ENCODE measurements around the gene KRTAP2-4.

KRTAP2-4 gene

DNA sequence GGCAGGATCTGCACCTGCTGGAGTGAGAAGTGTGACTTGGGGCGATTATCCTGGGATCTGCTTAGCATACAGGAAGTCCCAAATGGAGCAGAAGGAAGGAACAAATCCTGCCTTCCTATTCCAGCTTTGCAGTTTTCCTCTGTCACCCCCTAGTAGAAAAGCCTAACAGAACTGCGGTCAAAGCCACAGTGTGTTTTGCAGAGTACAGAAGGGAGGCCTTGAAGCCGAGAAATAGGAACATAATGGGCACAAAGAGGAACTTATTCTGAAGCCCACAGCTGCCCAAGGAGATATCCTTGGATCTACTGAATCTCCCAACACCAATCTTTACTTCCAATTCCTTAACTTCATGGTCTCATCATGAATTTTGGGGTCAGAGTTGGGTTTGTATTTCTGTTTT lies 47.1 kb downstream of the KRTAP2-4 start:
- H3K27me3 ChIP-seq (replicated peaks; ENCODE audit: control insufficient read depth, insufficient read depth, low read length), result no peaks in the 10 kb centered on the region
- no peaks in the 10 kb centered on the region for H3K36me3 ChIP-seq (ENCODE audit: control insufficient read depth, insufficient read depth, low read length)
- no peak overlapping the region for H3K4me3 ChIP-seq (replicated peaks; ENCODE audit: low read depth, low read length)
- TF ChIP-seq, protein P1, sequence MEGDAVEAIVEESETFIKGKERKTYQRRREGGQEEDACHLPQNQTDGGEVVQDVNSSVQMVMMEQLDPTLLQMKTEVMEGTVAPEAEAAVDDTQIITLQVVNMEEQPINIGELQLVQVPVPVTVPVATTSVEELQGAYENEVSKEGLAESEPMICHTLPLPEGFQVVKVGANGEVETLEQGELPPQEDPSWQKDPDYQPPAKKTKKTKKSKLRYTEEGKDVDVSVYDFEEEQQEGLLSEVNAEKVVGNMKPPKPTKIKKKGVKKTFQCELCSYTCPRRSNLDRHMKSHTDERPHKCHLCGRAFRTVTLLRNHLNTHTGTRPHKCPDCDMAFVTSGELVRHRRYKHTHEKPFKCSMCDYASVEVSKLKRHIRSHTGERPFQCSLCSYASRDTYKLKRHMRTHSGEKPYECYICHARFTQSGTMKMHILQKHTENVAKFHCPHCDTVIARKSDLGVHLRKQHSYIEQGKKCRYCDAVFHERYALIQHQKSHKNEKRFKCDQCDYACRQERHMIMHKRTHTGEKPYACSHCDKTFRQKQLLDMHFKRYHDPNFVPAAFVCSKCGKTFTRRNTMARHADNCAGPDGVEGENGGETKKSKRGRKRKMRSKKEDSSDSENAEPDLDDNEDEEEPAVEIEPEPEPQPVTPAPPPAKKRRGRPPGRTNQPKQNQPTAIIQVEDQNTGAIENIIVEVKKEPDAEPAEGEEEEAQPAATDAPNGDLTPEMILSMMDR (IDR thresholded peaks at IDR 0.05; ENCODE audit: insufficient read depth, low read length, poor library complexity, severe bottlenecking), result no peak
- DNase-seq (ENCODE audit: extremely low read depth, insufficient read length), result no peak

DNA sequence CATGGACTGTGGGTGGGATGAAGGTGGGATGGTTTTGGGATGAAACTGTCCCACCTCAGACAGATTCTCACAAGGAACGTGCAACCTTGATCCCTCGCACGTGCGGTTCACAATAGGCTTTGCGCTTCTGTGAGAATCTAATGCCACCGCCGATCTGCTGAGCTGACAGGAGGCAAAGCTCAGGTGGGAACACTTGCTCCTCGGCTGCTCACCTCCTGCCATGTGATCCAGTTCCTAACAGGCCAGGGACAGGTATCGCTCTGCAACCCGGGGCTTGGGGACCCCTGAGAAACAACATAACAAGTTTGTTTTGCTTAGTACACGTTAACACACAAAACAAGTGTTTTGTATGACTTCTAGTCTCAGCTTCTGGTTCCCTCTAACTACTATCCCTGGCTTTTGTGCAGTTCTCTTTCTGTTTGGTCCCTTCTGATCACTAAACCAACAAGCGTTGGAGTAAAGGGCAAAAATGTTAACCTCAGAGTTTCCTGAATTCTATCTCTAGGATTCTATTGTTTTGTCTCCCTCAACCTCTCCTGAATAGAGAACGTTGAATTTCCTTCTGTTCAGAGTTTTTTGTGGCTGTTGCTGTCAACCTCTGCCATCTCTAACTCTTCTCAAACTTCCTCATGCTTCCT lies 49.0 kb downstream of the KRTAP2-4 start:
- no peaks in the 10 kb centered on the region for H3K36me3 ChIP-seq (ENCODE audit: control insufficient read depth, insufficient read depth, low read length)
- H3K4me3 ChIP-seq (replicated peaks; ENCODE audit: low read depth, low read length), result no peak overlapping the region
- no peak for DNase-seq (ENCODE audit: extremely low read depth, insufficient read length)
- TF ChIP-seq, protein P1 (IDR thresholded peaks at IDR 0.05; ENCODE audit: insufficient read depth, low read length, poor library complexity, severe bottlenecking), result no peak
- H3K27me3 ChIP-seq (replicated peaks; ENCODE audit: control insufficient read depth, insufficient read depth, low read length), result no peaks in the 10 kb centered on the region

DNA sequence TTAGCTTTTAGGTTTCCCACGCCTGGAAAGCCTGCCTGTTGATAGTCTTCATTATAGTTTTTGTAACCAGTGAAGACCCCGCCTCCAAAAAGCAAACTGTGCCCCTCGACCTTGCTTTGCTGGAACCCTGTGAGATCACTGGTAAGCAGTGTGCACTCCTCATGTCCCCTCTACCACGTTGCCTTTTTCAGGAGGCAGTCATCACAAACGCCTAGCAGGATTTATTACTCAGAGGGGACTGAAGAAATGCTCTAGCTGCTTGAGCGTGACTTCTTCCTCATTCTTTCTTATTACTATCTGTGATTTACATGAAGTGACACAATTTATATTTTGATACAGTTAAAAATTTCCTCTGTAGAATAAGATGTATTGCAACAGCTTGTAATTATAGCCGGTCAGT lies 50.2 kb downstream of the KRTAP2-4 start:
- TF ChIP-seq, protein P1 (IDR thresholded peaks at IDR 0.05; ENCODE audit: insufficient read depth, low read length, poor library complexity, severe bottlenecking), result no peak
- Histone ChIP-seq H3K27me3 (replicated peaks; ENCODE audit: control insufficient read depth, insufficient read depth, low read length) (no peaks in the 10 kb centered on the region), H3K36me3 (ENCODE audit: control insufficient read depth, insufficient read depth, low read length) (no peaks in the 10 kb centered on the region), H3K4me3 (replicated peaks; ENCODE audit: low read depth, low read length) (no peak overlapping the region)
- no peak for DNase-seq (ENCODE audit: extremely low read depth, insufficient read length)

All from GM06990 (cell line).